HG03558 (cell line): ENCODE results near the gene KCNMB1.

Experiments used
- ATAC-seq: cut with Tn5 transposase; IDR thresholded peaks from one replicate; pipeline ENCODE4 v1.9.1; 2021; ENCODE audit warnings: moderate number of reproducible peaks; ENCODE audit not compliant: unreplicated experiment; ENCODE audit errors: extremely low read depth

The KCNMB1 gene

GRCh38 chr5:170388818-170389549 is at the start of gene KCNMB1:
KCNMB1 (minus strand) TSS chr5:170389367; CDS start chr5:170385447, 3,920 bp downstream.
- no peak for ATAC-seq

DNA sequence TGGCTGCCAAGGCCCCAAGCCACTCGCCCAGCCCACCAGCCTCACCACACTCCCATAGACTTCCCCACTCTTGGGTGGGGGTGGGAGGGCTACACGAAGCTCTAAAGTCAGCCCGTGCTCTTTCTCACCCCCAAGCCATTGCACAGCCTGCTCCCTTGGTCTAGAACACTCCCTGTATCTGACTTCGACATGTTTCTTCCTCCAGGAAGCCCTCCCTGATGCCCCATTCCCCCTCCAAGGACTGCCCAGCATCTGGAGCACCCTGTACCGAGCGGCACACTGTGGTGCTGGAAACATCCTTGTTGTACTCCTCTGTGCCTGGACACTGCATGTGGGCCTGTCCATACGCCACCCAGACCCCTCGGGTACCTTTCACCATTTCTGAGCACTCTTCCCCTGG is 49.4 kb upstream of the KCNMB1 start:
- ATAC-seq: no peak

- ATAC-seq: no peak
Observed at GRCh38 chr5:170437621-170438375, 48.6 kb upstream of the KCNMB1 start.

DNA sequence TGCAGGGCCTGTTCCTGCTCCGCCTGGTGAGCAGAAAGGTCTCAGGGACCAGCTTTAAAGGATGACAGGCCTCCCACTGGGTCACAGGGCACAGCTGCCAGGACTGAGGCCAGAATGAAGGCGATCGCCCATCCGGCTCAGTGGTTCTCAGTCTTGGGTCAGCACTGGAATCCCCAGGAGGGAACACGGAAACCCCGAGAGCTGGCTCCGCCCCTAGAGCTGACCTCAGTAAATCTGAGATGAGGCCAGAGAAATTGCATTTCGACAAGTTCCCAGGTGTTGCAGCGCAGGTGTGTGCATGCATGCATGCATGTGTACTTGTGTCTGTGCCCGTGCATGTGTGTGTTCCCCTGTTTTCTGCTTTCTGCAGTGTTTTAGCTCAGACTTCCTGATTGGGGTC is 47.2 kb upstream of the KCNMB1 start:
- ATAC-seq: no peak

DNA sequence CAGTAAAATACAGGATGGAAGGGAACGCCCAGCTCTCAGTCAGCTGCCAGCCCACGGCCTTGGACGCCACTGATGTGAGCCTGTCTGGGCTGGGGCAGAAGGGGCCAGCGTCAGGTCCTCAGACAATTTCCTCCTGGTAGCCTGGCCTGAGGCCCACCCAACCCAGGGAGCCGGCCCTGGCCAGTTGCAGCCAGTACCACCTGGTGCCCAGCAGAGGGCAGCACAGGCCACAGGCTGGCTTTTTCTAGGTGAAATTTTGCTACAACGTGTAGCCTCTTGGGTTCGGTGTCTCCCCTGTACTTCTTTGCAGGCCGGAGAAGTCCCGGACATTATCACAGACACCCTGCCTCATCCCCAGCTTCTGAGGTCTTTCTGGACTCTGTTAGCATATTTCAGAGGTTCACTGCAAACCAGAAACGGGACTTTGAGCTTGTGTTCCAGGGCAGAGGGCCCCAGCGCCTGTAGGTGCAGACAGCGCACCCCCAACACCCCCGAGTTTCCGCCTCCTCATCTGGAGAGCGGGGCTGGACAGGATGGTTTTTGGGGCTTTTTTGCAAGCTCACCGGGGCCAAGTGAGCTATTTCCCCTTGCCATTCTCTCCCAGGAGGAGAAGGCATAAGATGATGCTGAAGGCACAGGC is 45.9 kb upstream of the KCNMB1 start:
- no peak for ATAC-seq

- ATAC-seq: no peak
Observed at GRCh38 chr5:170432669-170433068, 43.5 kb upstream of the KCNMB1 start.

- ATAC-seq: no peak
Observed at GRCh38 chr5:170431571-170431970, 42.4 kb upstream of the KCNMB1 start.

DNA sequence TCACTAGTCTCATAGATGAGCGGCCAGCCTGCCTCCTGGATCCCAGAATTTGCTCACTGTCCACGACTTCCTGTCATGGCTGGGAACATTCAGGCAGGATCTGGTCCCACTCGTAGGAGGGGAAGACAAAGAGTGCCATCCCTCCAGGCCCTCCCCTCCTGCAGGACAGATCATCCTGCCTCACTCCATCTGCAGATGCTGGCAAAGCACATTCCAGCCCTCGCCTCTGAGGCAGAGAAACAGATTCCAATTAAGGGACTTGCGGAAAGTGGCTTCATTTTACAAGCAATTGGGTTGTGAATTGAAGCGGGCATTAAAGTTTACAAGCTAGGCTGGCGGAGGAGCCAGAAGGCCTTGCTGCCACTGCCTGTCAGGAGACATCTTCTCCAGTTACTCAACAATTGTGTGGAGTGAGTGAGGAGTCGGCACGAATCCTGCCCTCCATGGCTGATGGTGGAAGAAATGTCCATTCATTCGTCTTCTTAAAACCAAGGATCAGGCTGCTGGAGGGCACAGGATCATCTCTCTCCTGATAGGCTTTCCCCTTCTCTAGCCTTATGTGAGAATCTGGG is 41.8 kb upstream of the KCNMB1 start:
- ATAC-seq: no peak

DNA sequence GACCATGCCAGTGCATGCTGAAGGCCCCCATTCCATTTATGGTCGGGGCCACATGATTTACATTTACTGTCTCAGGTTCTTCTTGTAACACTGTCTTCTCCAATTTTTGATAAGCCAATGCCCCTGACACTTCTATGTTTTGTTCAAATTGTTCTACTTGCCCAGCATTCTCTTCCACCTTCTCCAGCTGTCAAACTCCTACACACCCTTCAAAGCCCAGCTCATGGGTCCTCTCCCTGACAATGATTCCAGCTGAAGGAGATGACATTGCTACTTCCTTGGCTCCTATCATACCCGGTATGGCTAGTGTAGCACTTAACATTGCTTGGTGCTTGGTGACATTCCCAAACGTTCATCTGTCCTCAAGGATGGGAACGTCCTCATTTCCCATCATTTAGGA is 41.1 kb upstream of the KCNMB1 start:
- no peak for ATAC-seq

- ATAC-seq: no peak
Observed at GRCh38 chr5:170429014-170429413, 39.8 kb upstream of the KCNMB1 start.

DNA sequence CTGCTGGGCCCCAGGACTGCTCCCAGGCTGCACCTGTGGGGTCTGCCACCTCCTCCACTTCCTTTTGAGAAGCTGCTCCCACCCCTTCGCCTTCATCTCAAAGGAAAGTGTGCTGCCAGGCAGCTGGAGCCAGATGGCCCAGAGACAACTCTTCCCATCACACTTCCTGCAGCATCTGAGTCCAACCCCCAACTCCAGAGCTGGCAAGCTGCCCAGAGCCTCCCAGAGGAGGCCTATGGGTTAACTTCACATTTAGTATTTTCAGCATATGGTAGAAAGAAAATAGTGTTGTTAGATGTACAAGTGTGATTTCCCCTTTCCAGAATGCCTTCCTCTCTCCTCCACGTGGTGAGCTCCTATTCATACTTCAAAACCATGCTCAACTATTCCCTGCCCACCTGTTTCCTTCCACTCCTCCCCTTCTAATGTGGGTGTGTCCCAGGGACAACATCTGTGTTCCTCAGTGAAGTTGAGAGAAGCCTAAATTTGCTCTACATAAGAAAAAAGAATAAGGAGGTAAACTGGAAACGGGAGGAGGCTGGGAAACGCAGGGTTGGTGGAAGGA is 38.6 kb upstream of the KCNMB1 start:
- no peak for ATAC-seq

- no peak for ATAC-seq
Observed at GRCh38 chr5:170426786-170427185, 37.6 kb upstream of the KCNMB1 start.

DNA sequence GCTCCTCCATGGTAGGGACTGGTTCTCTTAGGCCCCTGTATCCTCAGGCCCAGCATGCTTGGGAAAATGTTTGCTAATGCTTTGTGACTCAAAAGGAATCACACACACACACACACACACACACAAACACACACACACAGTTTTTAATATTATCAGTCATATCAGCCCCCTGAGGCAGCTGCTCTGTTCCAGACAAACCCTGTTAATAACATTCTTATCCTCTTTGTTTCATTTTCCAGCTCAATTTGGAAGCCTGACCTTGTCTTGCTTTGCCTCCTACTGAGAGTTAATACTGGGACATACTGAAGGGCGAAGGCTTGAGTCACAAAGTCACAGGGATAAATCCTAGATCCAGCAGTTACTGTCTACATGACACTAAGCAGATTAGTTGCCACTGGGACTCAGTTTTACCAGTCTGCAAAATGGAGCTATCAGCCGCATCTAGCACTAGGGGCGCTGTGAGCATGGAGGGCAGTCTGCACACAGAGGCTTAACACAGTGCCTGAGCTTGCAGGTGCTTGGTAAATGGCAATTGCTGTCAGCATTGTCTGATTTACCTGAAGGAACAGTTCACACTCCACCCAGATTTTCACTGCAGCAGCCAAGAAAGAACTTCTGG is 37.1 kb upstream of the KCNMB1 start:
- ATAC-seq: no peak

DNA sequence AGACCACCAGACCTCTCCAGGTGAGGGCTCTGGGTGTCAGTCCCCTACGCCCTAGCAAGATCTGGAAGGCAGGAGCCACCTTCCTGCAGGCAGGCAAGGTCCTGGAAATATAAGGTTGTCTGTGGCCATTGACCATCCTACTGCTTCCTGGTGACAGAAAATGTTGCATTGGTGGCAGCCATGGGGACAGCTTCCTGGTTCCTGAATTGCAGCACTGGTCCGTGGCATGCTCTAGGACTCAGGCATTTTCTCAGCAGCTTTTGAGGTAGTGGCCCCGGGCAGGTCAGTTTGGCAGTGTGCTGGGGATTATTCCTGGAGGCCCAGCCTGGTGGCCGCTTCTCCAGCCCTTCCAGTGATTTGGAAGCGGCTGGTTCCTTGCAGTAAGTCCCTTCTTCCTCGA is 36.6 kb upstream of the KCNMB1 start:
- no peak for ATAC-seq

DNA sequence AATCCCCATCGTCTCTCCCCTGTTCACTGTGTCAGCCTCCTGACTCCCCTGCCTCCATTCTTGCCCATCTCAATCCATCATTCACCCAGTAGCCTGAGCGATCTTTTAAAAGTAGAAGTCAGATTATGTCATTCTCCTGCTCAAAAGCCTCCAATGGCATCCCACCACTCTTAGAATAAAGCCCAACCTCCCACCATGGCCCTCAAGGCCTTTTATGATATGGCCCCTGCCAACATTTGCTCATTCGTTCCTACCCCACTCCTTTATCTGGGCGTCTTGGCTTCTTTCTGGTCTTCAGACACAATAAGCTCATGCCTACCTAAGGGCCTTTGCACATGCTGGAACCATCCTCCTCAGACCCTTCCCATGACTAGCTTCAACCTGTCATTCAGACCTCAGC is 35.5 kb upstream of the KCNMB1 start:
- no peak for ATAC-seq

GRCh38 chr5:170423692-170424091 is 34.5 kb upstream of the KCNMB1 start:
- ATAC-seq: no peak

- no peak for ATAC-seq
Observed at GRCh38 chr5:170421826-170422225, 32.7 kb upstream of the KCNMB1 start.

DNA sequence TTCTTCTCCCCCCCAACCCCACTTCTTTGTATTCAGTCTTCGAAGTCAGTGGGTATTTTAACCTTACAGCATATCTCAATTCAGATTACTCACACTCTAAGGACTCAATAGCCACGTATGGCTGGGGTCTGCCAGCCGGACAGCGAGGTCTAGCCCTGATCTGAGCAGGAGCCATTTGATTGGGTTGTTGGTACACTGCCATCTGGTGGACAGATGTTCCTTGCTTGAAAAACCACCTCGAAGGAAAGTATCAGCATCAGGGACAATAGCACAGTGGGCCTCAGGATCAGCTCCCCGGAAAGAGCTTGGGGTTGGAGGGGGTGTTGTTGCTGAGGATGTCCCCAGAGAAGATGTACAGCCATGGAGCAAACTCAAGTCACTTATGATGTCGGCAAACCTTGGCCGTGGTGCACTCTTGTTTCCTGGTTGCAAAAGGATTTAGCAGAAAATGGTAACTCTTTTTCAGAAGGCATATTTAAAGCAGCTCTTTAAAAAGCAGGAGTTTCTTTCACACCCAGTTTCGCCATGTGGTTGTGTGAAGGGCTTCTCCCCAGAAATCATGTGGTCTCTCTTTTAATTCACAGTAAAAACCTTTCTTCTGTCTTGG is 31.7 kb upstream of the KCNMB1 start:
- ATAC-seq: no peak

DNA sequence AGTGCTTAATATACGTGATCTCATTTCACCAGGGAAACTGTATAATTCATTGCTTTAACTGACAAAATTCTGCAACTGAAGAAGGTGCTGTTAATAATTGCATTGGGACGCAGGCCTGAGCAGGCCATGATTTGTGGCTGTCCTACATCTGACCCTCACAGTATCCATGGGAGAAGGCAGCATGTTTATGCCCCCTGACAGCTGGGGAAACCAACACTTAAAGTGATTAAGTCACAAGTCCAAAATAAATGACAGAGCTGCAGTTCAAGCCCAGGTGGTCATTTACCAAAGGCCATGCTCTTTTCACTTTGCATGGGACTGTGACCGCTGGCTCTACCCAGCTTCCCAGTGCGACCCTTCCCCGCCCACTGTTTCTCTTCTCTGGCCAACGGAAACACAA is 30.5 kb upstream of the KCNMB1 start:
- ATAC-seq: no peak

DNA sequence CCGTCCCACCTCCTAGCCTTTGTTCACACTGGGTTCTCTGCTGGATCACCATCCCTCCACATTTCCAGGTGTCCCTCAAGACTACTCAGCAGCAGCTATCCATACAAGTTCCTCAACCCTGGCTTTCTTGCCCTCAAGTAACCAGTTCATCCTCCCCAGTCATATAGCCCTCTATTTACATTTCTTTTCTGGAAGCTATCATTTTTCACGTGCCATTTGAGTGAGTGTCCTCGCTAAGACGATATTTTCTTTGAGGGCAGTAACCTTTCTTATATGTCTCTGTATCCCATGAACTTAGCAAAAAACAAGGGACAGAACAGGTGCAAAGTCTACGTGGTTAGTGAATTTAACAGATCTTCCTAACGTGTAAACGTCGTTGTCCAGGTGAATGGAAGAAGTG is 29.6 kb upstream of the KCNMB1 start:
- ATAC-seq: no peak
